Stimulated activated CD8-positive, alpha-beta memory T cell treated with anti-CD3 and anti-CD28 coated beads, Interleukin-15, amount 100 ng/mL, for 4 hours (primary cell): ENCODE results near the gene HNF4A.
A peak's percentile ranks its signal among the peaks of the same experiment; 100 is the strongest.
"Not testable (repeated sequence)": the region's sequence is repeated elsewhere in the genome, so short reads cannot be mapped to it uniquely, and the experiment has no call there.

Experiments used
- DNase-seq, 2 donors: peaks; one replicate each; pipeline ENCODE4 v3.0.0-alpha.2; 2020; ENCODE audit warnings: low read depth in 2 of 2

Gene HNF4A

DNA sequence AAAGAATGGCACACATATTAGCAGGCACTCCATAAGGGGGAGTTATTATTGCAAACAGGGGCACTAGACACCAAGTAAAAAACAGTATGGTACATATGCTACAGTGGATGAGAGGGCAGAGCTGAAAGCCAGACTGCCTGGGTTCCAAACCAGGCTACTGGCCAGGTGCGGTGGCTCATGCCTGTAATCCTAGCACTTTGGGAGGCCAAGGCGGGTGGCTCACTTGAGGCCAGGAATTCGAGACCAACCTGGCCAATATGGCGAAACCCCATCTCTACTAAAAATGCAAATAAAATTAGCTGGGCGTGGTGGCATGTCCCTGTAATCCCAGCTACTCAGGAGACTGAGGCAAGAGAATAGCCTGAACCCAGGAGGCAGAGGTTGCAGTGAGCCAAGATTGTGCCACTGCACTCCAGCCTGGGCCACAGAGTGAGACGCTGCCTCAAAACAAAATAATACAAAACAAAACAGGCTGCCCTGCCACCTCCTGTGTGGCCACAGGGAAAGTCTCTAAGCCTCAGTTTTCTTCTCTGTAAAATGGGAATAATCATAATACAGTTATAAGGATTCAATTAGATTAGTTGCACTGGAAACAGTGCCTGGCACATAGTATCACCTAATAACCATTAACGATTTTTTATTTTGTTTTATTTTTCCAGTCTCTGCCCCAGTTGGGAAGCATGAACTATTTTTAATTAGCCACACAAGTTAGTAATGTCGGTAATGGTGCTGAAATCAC, 112.7 kb downstream of the HNF4A start:
- no peak for DNase-seq

DNA sequence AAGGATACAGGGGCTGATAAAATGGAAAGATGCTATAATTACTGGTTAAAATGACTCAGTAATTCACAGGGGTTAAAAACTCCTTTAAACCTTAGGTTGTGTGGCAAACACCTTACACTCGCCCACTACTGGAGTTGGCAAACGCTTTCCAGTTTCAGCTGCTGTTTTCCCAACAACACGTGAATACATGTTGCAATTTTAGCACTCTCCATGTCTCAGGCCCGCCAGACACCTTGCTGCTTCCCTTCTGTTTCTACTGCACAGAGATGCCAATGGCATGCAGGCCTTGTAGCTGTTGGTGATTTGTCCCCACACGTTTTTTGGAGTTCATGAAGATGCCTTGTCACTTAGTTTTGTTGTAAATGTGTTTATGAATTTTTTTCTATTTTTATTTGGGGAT, 114.8 kb downstream of the HNF4A start:
- no peak for DNase-seq

DNA sequence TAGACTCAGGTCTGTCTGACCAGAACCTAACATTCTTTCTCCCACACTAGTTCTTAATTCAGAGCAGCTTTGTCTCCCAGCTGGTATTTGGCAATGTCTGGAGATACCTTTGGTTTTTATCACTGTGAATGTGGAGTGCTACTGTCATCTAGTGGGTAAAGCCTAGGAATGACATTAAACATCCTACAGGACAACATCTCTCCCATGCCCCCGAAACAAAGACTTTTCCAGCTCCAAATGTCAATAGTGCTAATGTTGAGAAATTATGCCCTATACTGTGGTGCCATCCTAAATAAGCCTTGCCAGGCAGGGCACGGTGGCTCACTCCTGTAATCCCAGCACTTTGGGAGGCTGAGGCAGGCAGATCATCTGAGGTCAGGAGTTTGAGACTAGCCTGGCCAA, 116.0 kb downstream of the HNF4A start:
- DNase-seq: no peak

DNA sequence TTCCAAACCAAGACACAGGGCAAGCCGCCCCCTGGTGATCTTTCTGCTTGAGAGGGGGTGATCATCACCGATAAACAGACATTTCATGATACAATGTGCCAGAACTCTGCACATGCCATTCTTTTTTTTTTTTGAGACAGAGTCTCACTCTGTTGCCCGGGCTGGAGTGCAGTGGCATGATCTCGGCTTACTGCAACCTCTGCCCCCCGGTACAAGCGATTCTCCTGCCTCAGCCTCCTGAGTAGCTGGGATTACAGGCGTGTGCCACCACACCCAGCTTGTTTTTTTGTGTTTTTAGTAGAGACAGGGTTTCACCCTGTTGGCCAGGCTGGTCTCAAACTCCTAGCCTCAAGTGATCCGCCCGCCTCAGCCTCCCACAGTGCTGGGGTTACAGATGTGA, 116.8 kb downstream of the HNF4A start:
- DNase-seq: not testable (repeated sequence)

DNA sequence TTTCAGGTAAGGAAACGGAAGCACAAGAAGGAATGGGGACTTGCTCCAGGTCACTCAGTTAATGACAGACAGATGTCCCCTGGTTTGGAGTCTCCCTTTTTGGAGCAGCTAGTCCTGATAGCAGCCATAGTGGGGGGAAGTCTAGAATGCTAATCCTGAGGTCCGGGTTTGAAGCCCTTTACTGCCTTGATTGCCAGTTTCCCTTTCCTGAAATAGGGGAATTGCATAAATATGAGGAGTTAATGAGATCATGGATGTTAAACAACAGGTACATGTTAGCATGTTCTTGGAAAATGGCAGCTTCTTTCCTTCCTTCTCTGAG, 119.8 kb downstream of the HNF4A start:
- DNase-seq: no peak

DNA sequence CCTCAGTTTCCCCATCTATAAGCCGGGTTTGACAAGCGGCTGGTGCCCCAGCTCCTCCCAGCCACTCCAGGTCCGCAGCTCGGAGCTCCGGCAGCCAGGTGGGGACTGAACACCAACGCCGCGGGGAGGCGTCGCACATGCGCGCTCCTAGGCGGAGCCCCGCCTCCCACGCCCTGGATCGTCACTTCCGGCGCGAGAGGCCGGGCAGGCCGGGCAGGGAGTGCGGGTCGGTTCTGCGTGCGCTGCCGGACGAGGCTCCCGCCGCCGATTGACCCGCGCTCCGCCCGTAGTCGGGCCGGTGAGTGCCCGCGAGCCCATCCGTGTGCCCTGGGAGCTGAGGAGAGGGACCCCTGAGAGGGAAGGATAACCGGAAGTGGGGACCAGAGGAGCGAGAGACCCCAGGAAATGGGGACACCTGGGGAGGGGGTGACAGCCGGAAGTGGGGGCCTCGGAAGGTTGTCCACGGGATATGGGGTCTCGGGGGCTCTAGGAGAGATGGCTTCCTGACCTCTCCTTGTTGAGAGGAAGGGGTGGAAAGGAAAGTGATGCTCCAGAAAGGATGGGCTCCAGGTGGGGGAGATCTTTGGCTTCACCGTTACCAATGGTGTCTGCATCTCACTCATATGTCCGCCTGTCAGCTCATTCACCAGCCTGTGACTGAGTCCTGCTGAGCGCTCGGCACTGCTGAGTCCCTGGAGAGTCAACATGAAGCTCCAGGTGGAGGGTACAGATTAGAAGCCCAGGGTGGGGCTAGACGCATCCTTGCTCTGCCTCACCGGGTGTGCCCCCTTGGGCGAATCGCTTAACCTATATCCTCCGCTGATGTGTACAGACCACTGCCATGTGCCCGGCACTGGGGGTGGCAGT, 120.4 kb downstream of the HNF4A start, which contains the start of gene TTPAL:
Gene TTPAL (plus strand): TSS at position 181 of the 867 bp plus-strand sequence. CDS start 4,126 bp downstream, outside the sequence.
- peak; percentile 77 to 81 for DNase-seq

DNA sequence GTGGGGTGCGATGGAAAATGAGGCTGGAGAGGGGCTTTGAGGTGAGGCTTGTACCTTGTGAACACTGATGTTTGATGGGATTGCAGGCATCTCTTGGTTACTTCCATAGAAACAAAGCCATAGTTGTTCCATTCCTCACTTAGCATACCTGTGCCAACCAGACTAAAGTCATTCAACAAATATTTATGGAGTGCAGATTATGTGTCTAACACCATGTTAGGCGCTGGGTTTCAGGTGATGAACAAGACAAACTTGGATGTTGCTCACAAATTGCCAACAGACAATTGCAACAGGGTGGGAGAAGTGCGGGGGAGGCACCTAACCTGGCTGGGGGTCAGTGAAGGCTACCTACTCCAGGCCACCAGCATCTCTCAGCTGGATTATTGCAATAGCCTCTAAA, 121.7 kb downstream of the HNF4A start:
- no peak for DNase-seq

DNA sequence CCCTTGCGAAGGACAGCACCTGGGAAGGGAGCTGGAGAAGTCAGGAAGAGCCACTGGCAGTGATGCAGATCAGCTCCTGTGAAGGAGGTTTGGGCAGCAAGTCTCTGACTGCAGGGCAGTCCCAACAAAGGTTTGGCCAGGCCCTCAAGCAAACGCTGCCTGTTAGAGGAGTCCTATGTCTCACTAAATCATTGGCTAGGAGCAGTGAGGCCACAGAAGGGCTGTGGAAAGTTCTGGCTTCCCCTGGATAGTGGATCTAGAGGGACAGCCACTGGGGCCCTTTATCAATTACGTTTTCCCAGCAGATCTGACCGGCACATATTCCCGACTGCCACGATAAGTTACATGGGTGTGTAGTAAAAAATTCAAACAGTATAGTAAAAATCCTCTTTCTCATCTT, 122.7 kb downstream of the HNF4A start:
- DNase-seq: no peak

DNA sequence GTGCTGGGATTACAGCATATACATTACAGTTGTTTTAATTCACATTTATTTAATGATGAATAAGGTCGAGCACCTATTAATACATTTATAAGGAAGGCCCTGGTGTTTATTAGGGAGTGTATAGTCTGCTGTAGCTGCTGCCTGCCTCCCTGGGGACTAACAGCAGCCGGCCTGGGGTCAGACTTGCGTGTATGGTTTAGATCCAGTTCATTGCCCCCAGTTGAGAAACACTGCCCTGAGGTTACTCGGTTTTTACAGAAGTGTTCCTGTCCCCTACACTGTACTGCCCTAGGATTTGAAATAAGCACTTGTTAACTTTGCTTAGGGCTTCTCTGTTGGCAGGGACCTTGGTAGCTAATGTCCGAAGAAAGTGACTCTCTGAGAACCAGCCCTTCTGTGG, 124.1 kb downstream of the HNF4A start:
- DNase-seq: no peak

DNA sequence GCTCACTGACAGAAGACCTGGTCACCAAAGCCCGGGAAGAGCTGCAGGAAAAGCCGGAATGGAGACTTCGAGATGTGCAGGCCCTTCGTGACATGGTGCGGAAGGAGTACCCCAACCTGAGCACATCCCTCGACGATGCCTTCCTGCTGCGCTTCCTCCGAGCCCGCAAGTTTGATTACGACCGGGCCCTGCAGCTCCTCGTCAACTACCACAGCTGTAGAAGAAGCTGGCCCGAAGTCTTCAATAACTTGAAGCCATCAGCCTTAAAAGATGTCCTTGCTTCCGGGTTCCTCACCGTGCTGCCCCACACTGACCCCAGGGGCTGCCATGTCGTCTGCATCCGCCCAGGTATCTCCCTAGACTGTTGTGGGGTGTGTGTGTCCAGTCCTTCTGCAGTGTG, 124.6 kb downstream of the HNF4A start:
- no peak for DNase-seq

DNA sequence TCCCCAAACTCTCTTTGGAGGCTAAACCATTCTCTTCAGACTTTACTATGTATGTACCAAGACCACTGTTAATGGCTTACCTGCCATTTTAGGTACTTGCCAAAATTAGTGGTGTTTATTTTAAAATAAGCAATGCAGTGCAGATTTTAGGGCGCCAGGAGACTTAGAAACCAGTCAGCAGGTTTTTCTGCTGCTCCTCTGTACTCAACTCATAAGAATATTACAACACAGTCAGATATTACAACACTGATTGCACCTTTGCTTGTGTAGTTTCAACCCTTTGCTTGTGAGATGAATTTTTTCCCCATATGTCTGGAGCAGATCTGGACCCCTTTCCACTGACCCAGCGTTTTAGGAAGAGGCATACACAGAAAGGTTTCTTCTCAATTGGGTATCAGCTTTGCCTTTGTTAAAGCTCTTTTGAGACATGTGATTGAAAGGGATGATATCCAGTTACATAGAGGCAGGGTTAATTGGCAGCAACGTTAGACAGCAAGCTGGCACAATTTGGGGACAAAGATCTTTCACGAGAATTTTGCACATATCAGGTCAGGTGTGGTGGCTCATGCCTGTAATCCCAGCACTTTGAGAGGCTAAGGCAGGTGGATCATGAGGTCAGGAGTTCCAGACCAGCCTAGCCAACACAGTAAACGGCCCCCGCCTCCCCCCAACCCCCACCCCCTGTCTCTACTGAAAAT, 126.4 kb downstream of the HNF4A start:
- no peak for DNase-seq

DNA sequence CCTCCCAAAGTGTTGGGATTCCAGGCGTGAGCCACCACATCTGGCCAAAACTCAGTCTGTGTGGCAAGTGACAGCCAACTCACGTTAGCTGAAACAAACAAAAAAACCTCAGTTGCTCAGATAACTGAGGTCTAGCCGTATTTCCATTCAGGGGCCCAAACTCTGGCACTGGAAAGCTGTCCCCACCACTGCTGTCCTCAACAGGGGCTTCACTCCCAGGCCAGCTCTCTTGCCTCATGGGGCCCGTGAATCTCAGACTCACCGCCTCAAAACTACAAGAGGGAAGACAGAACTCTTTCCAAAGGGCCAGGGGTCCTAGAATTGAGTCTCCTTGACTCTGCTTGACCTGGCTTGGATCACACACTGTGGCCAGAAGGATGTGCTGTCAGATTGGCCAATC, 127.6 kb downstream of the HNF4A start:
- DNase-seq: no peak
